Pancreas (tissue), 10 donors: ENCODE measurements around the gene OLFM4. TPM values are rescaled to one million over a fixed set of nuclear protein-coding genes. Genes with fewer than 3 reads are reported as not detected.

ENCODE experiments used
- ATAC-seq, 4 donors: fragments of 200-7000 bp; cut with Tn5 transposase; one replicate each; pipeline versions ENCODE4 v1.8.0 to v1.9.1; 2020; ENCODE audit warnings: mild to moderate bottlenecking in 4 of 4, moderate library complexity in 4 of 4
- DNase-seq, 6 donors: peaks; one replicate each; pipeline ENCODE4 v3.0.0-alpha.2; 2020
- FAIRE-seq: peaks from 2 replicates; lab custom pipeline; 2012; peaks lifted over from hg19 to GRCh38; lab: Jason Lieb, UNC
- H3K27ac ChIP-seq, 4 donors: fragments of 200-600 bp; sonication (generic); 1 replicate in 3 of 4; 2 replicates in 1 of 4; pipeline versions ENCODE4 v1.5.0 to v1.8.0; 2020
- H3K27me3 ChIP-seq, 4 donors: fragments of 200-600 bp; one replicate each; pipeline ENCODE4 v1.8.0; 2021
- H3K36me3 ChIP-seq, 3 donors: fragments of 200-600 bp; sonication (generic) in 1 of 3; one replicate each; pipeline versions ENCODE4 v1.5.0 to v1.8.0; 2020 to 2021
- H3K4me1 ChIP-seq, 3 donors: fragments of 200-600 bp; one replicate each; pipeline ENCODE4 v1.8.0; 2021
- H3K4me3 ChIP-seq, 4 donors: fragments of 200-600 bp; sonication (generic) in 2 of 4; one replicate each; pipeline versions ENCODE4 v1.5.0 to v1.8.0; 2020 to 2021
- H3K9me3 ChIP-seq, 4 donors: fragments of 200-600 bp; one replicate each; pipeline ENCODE4 v1.8.0; 2021
- WGBS, 2 donors: extraction: QIAGEN DNeasy Blood & Tissue Kit; methylation state at CpG; one replicate each; pipeline ENCODE4 v1.1.7; 2013; 5-methylcytosine and 5-hydroxymethylcytosine counted together
- intact Hi-C, 3 donors: fragments of 100-400 bp; cut with DNase I; formaldehyde crosslinking; loops; one replicate each; pipeline versions ENCODE4 v1.11.1 to v1.14.2; 2022
- polyA plus RNA-seq, 2 donors: library from polyadenylated mRNA; stranded (reverse); fragments of 200-250 nt; gene quantifications; one replicate each; pipeline ENCODE4 v1.2.3, GENCODE V29; 2013
- total RNA-seq, 6 donors: library from RNA; stranded (reverse); fragmentation: NEBNext Ultra II Directional in 4 of 6; extraction: Animal tissue kit (Norgen Biotek cat#: 25700) in 4 of 6; gene quantifications; one replicate each; pipeline versions ENCODE4 v1.2.1 to v1.2.4, GENCODE V29; 2021 to 2023
- TF ChIP-seq, protein P1 (sequence below), 4 donors: fragments of 200-600 bp; sonication (generic) in 3 of 4; IDR thresholded peaks; one replicate each; pipeline versions ENCODE4 v1.5.0 to v1.8.0; 2021; ENCODE audit warnings: antibody characterized with exemption in 4 of 4
- donor health status: healthy with polysubstance abuse.
- donor health status: DM: no; HTN: no; CAD: no; lungs with moderate emphysema.
- donor health status: DM: no; HTN: no; CAD: no.
- donor health status: control.
- donor health status: control.
- donor health status: Bipolar disorder and iron deficiency.
- donor health status: DM: yes; HTN: yes; CAD: no.
- donor health status: DM: no; HTN: no; CAD: no.
- donor health status: DM: no; HTN: no; CAD: no.
- donor health status: DM: yes; HTN: yes; CAD: no.

Gene OLFM4, protein sequence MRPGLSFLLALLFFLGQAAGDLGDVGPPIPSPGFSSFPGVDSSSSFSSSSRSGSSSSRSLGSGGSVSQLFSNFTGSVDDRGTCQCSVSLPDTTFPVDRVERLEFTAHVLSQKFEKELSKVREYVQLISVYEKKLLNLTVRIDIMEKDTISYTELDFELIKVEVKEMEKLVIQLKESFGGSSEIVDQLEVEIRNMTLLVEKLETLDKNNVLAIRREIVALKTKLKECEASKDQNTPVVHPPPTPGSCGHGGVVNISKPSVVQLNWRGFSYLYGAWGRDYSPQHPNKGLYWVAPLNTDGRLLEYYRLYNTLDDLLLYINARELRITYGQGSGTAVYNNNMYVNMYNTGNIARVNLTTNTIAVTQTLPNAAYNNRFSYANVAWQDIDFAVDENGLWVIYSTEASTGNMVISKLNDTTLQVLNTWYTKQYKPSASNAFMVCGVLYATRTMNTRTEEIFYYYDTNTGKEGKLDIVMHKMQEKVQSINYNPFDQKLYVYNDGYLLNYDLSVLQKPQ
- total RNA-seq (1,000 to 10,000 TPM in 2 of 6 donors, 100 to 1,000 TPM in 2, 10 to 100 TPM in 2; 45.2 to 4,667 (median 183) TPM), polyA plus RNA-seq (10 to 100 TPM in 1 of 2 donors, 1 to 10 TPM in 1; 8.0 to 93.0 TPM)

DNA sequence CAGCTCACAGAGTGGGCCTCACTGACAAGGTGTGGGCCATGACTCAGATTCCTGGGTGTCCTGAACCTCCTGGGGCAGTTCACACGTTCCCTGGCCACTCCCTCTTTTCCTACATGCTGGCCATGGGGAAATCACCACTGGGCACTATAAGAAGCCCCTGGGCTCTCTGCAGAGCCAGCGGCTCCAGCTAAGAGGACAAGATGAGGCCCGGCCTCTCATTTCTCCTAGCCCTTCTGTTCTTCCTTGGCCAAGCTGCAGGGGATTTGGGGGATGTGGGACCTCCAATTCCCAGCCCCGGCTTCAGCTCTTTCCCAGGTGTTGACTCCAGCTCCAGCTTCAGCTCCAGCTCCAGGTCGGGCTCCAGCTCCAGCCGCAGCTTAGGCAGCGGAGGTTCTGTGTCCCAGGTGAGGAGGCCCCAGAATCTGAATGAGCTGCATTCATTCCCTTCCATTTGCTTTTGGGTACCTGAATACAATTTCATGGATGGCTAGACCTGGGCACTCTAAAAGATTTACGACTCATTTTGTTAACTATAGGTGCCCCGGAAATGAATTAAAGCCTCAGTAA, at the start of gene OLFM4:
OLFM4 (plus strand) TSS at position 177 of the 567 bp plus-strand sequence; CDS start at position 201, 24 bp downstream.
- intact Hi-C loops = no loop called here
- H3K9me3 ChIP-seq = no peaks in the 10 kb centered on the region
- FAIRE-seq = no peak
- WGBS, 2 donors = 78 to 87% methylated on average over 9 of the region's 9 CpGs
- TF ChIP-seq, protein P1, sequence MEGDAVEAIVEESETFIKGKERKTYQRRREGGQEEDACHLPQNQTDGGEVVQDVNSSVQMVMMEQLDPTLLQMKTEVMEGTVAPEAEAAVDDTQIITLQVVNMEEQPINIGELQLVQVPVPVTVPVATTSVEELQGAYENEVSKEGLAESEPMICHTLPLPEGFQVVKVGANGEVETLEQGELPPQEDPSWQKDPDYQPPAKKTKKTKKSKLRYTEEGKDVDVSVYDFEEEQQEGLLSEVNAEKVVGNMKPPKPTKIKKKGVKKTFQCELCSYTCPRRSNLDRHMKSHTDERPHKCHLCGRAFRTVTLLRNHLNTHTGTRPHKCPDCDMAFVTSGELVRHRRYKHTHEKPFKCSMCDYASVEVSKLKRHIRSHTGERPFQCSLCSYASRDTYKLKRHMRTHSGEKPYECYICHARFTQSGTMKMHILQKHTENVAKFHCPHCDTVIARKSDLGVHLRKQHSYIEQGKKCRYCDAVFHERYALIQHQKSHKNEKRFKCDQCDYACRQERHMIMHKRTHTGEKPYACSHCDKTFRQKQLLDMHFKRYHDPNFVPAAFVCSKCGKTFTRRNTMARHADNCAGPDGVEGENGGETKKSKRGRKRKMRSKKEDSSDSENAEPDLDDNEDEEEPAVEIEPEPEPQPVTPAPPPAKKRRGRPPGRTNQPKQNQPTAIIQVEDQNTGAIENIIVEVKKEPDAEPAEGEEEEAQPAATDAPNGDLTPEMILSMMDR (IDR thresholded peaks at IDR 0.05) = no peak
- no peaks in the 10 kb centered on the region for H3K27me3 ChIP-seq
- H3K4me1 ChIP-seq = peaks cover 0 to 7% (median 0%) of the 10 kb centered on the region in 3 donors
- H3K27ac ChIP-seq = peak within 1 kb of the TSS in 2 of 4 donors; percentile 56 to 63
- H3K36me3 ChIP-seq = no peaks in the 10 kb centered on the region
- peak in 3 of 4 donors; percentile 79 to 89 (median 82) for ATAC-seq
- H3K4me3 ChIP-seq = peak within 1 kb of the TSS in 2 of 4 donors; percentile 3 to 33
- DNase-seq = peak in 2 of 6 donors; percentile 31 to 77

DNA sequence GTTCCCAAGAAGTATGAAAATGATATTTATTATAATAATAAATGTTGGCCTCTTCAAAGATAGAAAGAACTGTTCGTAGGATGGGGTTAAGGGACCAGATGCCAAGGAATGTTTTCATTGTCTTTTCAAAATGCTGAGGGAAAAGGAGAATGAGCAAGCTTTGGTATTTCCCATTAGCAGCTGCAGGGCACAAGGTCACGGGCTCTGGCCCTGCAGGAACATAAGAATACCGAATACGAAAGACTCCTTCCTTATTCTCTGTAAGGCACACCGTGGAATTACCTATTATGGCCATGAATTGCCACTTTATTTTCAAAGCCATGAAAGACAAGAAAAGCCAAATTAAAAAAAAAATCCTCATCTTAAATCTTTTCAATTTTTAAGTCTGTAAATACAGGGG, 49.6 kb upstream of the OLFM4 start:
- intact Hi-C loops = loop anchor here in 1 of 3 donors (10.0 kb wide), 1 partner anchor 176 kb away; no protein-coding TSS in a partner anchor

DNA sequence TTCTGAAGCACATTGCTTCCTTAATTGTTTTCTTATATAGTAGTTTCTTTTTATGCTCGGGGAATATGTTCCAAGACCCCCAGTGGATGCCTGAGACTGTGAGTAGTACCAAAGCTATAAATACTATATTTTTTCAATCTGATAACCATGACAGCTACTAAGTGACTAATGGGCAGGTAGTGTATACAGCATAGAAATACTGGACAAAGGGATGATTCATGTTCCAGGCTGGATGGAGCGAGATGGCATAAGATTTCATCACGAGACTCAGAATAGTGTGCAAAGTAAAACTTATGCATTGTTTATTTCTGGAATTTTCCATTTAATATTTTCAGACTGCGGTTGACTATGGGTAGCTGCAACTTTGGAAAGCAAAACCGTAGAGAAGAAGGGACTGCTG, 47.9 kb upstream of the OLFM4 start:
- Histone ChIP-seq H3K4me1 (no peaks in the 10 kb centered on the region), H3K27me3 (no peaks in the 10 kb centered on the region), H3K9me3 (no peaks in the 10 kb centered on the region), H3K27ac (no peak overlapping the region), H3K36me3 (no peaks in the 10 kb centered on the region), H3K4me3 (no peak overlapping the region)
- ATAC-seq (no peak), DNase-seq (no peak), FAIRE-seq (no peak)
- 80 to 83% methylated on average over 5 of the region's 5 CpGs for WGBS, 2 donors
- TF ChIP-seq, protein P1 (IDR thresholded peaks at IDR 0.05) = no peak
- intact Hi-C loops = no loop called here

More for the DNA sequence above, 49.6 kb upstream of the OLFM4 start:
- DNase-seq (no peak), FAIRE-seq (no peak), ATAC-seq (no peak)
- Histone ChIP-seq H3K4me3 (no peak overlapping the region), H3K36me3 (no peaks in the 10 kb centered on the region), H3K27me3 (no peaks in the 10 kb centered on the region), H3K9me3 (no peaks in the 10 kb centered on the region), H3K27ac (no peak overlapping the region), H3K4me1 (no peaks in the 10 kb centered on the region)
- 87 to 92% methylated on average over 5 of the region's 5 CpGs for WGBS, 2 donors
- TF ChIP-seq, protein P1 (IDR thresholded peaks at IDR 0.05) = no peak

DNA sequence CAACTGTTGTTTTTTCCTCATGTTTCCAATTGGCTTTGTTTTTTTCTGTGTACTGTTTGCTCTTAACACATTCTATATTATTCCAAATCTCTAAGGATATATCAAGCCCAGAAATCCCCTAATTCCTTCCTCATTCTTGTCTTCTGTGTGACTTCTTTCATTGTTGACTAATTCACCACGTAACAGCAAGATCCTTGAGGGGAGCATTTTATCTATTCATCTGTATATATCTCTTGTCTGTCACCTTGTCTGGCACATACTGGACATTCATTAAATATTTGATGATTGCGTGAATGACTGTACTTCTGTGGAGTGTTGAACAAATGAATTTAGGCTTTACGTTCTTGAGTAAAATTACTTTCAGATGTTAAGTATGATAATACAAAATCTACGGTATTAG, 44.8 kb upstream of the OLFM4 start:
- Histone ChIP-seq H3K27ac (no peak overlapping the region), H3K4me3 (no peak overlapping the region), H3K4me1 (no peaks in the 10 kb centered on the region), H3K27me3 (no peaks in the 10 kb centered on the region), H3K9me3 (no peaks in the 10 kb centered on the region), H3K36me3 (no peaks in the 10 kb centered on the region)
- ATAC-seq = no peak
- no peak for FAIRE-seq
- TF ChIP-seq, protein P1 (IDR thresholded peaks at IDR 0.05) = no peak
- no peak for DNase-seq
- WGBS, 2 donors = 76 to 81% methylated on average over 4 of the region's 4 CpGs
- intact Hi-C loops = no loop called here
